ENCODE data around the gene SV2B. TPM values are rescaled to one million over a fixed set of nuclear protein-coding genes. Genes with fewer than 3 reads are reported as not detected.

SV2B gene
- total RNA-seq, 1 donor from 2014 or later, result 0.87 TPM

DNA sequence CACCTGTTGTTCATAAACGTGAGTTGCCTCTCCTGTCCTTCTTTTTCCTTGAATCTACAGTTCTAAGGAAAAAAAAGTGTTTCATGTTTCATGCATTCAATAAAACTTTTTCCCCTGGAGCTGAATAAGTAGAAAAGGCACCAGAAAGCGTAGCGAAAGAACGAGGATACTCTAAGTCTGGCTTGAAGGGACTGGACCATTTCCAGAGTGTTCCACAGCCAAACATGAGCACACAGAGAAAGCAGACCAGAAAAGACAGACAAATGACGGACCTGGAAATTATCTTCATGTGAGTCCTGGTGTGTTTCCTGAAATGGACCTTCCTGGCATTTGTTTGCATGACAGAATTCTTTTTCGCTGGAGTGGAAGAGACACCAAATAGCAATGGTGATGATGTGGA lies 204.7 kb downstream of the SV2B start:
- TF ChIP-seq, protein P1, sequence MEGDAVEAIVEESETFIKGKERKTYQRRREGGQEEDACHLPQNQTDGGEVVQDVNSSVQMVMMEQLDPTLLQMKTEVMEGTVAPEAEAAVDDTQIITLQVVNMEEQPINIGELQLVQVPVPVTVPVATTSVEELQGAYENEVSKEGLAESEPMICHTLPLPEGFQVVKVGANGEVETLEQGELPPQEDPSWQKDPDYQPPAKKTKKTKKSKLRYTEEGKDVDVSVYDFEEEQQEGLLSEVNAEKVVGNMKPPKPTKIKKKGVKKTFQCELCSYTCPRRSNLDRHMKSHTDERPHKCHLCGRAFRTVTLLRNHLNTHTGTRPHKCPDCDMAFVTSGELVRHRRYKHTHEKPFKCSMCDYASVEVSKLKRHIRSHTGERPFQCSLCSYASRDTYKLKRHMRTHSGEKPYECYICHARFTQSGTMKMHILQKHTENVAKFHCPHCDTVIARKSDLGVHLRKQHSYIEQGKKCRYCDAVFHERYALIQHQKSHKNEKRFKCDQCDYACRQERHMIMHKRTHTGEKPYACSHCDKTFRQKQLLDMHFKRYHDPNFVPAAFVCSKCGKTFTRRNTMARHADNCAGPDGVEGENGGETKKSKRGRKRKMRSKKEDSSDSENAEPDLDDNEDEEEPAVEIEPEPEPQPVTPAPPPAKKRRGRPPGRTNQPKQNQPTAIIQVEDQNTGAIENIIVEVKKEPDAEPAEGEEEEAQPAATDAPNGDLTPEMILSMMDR (IDR thresholded peaks at IDR 0.05), result no peak
- no peaks in the 10 kb centered on the region for H3K9me3 ChIP-seq
- H3K4me1 ChIP-seq, result peaks cover 6% of the 10 kb centered on the region
- ATAC-seq (no peak), DNase-seq (no peak)
- no peaks in the 10 kb centered on the region for H3K36me3 ChIP-seq
- intact Hi-C loops (cut with DNase I), result loop anchor here (10.0 kb wide), 1 partner anchor 780 kb away; no protein-coding TSS in a partner anchor
- no peak overlapping the region for H3K27ac ChIP-seq
- peaks cover 22% of the 10 kb centered on the region for H3K27me3 ChIP-seq
- H3K4me3 ChIP-seq, result no peak overlapping the region

DNA sequence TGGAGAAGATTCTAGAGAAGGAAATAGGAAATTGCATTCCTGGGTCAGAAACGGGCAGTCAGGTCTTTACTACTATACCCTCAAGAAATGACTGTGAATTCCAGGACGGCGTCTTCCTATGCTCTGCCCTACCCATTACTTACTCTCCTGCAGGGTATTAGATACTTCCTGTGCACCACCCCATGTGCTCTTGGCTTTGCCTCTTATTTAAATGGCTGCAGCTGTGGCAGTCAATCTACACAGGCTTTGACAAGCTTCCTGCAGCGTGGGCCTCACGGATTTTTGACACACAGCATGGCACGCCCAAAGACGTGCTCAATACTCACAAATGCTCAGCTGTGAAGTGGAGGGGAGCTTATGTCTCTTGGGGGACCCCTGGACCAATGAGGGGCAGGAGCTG lies 206.1 kb downstream of the SV2B start:
- Histone ChIP-seq H3K4me1 (peaks cover 6% of the 10 kb centered on the region), H3K27ac (no peak overlapping the region), H3K9me3 (no peaks in the 10 kb centered on the region), H3K36me3 (no peaks in the 10 kb centered on the region), H3K4me3 (no peak overlapping the region), H3K27me3 (peaks cover 25% of the 10 kb centered on the region)
- TF ChIP-seq, protein P1 (IDR thresholded peaks at IDR 0.05), result no peak
- intact Hi-C loops (cut with DNase I), result loop anchor here (10.0 kb wide), 1 partner anchor 779 kb away; no protein-coding TSS in a partner anchor
- no peak for ATAC-seq
- no peak for DNase-seq

DNA sequence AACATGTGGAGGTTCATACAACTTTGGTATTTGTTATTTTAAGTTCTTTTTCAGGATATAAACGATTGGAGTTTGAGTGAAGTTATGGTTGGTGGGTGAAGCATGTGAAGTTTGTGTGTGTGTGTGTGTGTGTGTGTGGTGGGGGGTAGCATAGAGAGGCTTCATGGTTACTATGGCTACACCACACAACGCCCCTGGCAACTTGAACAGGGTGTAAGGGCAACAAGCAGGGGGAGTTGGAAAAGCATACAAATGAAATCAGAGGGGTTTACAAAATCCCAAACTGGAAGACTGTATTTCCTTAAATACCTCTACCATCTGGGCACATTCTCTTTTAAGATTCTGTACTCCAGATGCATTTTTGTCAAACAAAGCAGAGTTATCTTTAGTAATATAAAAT lies 207.5 kb downstream of the SV2B start:
- Histone ChIP-seq H3K9me3 (no peaks in the 10 kb centered on the region), H3K27ac (no peak overlapping the region), H3K36me3 (no peaks in the 10 kb centered on the region), H3K4me3 (no peak overlapping the region), H3K27me3 (peaks cover 20% of the 10 kb centered on the region), H3K4me1 (peaks cover 6% of the 10 kb centered on the region)
- ATAC-seq (no peak), DNase-seq (no peak)
- intact Hi-C loops (cut with DNase I), result loop anchor here (10.0 kb wide), 1 partner anchor 777 kb away; no protein-coding TSS in a partner anchor
- TF ChIP-seq, protein P1 (IDR thresholded peaks at IDR 0.05), result no peak

DNA sequence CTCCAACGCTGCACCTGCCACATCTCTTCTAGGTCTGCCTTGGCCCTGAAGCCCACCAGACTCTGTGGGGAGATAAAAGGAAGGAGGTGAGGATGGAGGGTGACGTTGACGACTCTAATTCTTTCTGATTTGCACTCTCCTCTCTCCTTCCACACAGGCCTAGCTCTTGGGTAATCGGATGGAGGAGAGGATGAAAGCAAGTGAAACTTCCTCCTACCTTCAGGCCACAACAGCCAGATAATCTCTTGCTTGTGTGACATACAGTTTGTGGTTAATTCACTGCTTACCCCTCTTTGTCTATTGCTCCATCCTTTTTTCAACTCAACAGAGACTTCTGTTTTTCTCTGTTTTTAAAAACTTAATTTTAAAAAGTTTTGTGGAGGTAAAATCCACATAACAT lies 208.1 kb downstream of the SV2B start:
- H3K4me3 ChIP-seq, result no peak overlapping the region
- TF ChIP-seq, protein P1 (IDR thresholded peaks at IDR 0.05), result no peak
- DNase-seq (no peak), ATAC-seq (no peak)
- intact Hi-C loops (cut with DNase I), result loop anchor here (10.0 kb wide), 1 partner anchor 777 kb away; no protein-coding TSS in a partner anchor
- no peaks in the 10 kb centered on the region for H3K36me3 ChIP-seq
- H3K27ac ChIP-seq, result no peak overlapping the region
- H3K4me1 ChIP-seq, result peaks cover 3% of the 10 kb centered on the region
- no peaks in the 10 kb centered on the region for H3K9me3 ChIP-seq
- H3K27me3 ChIP-seq, result peaks cover 17% of the 10 kb centered on the region

DNA sequence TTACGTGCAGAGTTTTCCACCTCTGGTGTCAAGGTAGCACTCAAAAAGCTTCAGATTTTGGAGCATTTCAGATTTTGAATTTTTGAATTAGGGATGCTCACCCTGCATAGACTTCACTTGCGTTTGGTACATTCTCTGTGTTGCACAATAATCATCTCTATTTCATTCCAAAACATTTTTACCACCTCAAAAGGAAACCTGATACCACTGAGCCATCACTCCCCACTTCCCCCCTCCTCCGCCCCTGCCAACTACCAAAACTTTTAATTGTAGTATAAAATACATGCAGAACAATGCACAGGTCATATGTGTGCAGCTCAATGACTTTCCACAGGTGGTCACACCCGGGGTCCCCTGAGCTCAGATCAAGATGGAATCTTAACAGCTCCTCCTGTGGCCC lies 208.8 kb downstream of the SV2B start:
- intact Hi-C loops (cut with DNase I), result loop anchor here (10.0 kb wide), 1 partner anchor 776 kb away; no protein-coding TSS in a partner anchor

More for the DNA sequence above, 208.8 kb downstream of the SV2B start:
- H3K27me3 ChIP-seq, result peaks cover 10% of the 10 kb centered on the region
- ATAC-seq (no peak), DNase-seq (no peak)
- H3K27ac ChIP-seq, result no peak overlapping the region
- TF ChIP-seq, protein P1 (IDR thresholded peaks at IDR 0.05), result no peak
- H3K36me3 ChIP-seq, result no peaks in the 10 kb centered on the region
- no peaks in the 10 kb centered on the region for H3K9me3 ChIP-seq
- H3K4me3 ChIP-seq, result no peak overlapping the region
- no peaks in the 10 kb centered on the region for H3K4me1 ChIP-seq

Measured in upper lobe of right lung (tissue), 1 donor.